Upper lobe of left lung (tissue), 6 donors: ENCODE data around the gene PKIB. TPM values are rescaled to one million over a fixed set of nuclear protein-coding genes. Genes with fewer than 3 reads are reported as not detected.
"Not testable (repeated sequence)": the region's sequence is repeated elsewhere in the genome, so short reads cannot be mapped to it uniquely, and the experiment has no call there.

Source experiments
- ATAC-seq, 2 donors: fragments of 200-7000 bp; cut with Tn5 transposase; one replicate each; pipeline ENCODE4 v1.9.1; 2022; ENCODE audit warnings: mild to moderate bottlenecking in 2 of 2, moderate library complexity in 2 of 2; ENCODE audit not compliant: low FRiP score in 2 of 2
- DNase-seq, 2 donors: peaks; one replicate each; pipeline ENCODE4 v3.0.0-alpha.2; 2019 to 2020
- H3K27ac ChIP-seq, 4 donors: fragments of 200-600 bp; sonication (generic); one replicate each; pipeline ENCODE4 v1.5.1; 2016 to 2019
- H3K27me3 ChIP-seq, 4 donors: fragments of 200-600 bp; sonication (generic); one replicate each; pipeline ENCODE4 v1.5.1; 2017 to 2019
- H3K36me3 ChIP-seq, 4 donors: fragments of 200-600 bp; sonication (generic); one replicate each; pipeline ENCODE4 v1.5.1; 2016 to 2019
- H3K4me1 ChIP-seq, 4 donors: fragments of 200-600 bp; sonication (generic); one replicate each; pipeline ENCODE4 v1.5.1; 2018 to 2019
- H3K4me3 ChIP-seq, 4 donors: fragments of 200-600 bp; sonication (generic); one replicate each; pipeline ENCODE4 v1.5.1; 2017 to 2019; ENCODE audit warnings: mild to moderate bottlenecking in 2 of 4, moderate library complexity in 1 of 4
- H3K9me3 ChIP-seq, 4 donors: fragments of 200-600 bp; sonication (generic); one replicate each; pipeline ENCODE4 v1.5.1; 2018 to 2019
- EP300 ChIP-seq, 4 donors: sonication (generic); formaldehyde crosslinking; IDR thresholded peaks; one replicate each; pipeline ENCODE4 v1.5.1; 2017; ENCODE audit warnings: antibody characterized with exemption in 4 of 4, control low read depth in 2 of 4
- POLR2A ChIP-seq, 4 donors: fragments of 450-650 bp; IDR thresholded peaks; one replicate each; pipeline ENCODE4 v1.5.1; 2016 to 2017; ENCODE audit warnings: antibody characterized with exemption in 4 of 4, mild to moderate bottlenecking in 2 of 4
- POLR2AphosphoS5 ChIP-seq, 2 donors: sonication (generic); formaldehyde crosslinking; IDR thresholded peaks; one replicate each; pipeline ENCODE4 v1.5.1; 2017; ENCODE audit warnings: antibody characterized with exemption in 2 of 2
- WGBS, 2 donors: methylation state at CpG; one replicate each; pipeline ENCODE4 v1.1.5; 2017 to 2018; 5-methylcytosine and 5-hydroxymethylcytosine counted together
- total RNA-seq, 6 donors: library from RNA; depleted of rRNA in 4 of 6; stranded (reverse); fragments of >200 nt in 4 of 6; gene quantifications; one replicate each; pipeline versions ENCODE4 v1.1.0 to v1.2.1, GENCODE V29; 2016 to 2021
- TF ChIP-seq, protein P1 (sequence below), 6 experiments: fragments of 450-650 bp in 4 of 6; fragments of 200-600 bp in 2 of 6; sonication (generic) in 2 of 6; IDR thresholded peaks; one replicate each; pipeline ENCODE4 v1.5.1; 2016 to 2019; ENCODE audit warnings: antibody characterized with exemption in 6 of 6
- donor health status: DM: no; HTN: no; CAD: no; lungs with moderate emphysema.
- donor health status: DM: no; HTN: yes; CAD: no; lungs with severe emphysema.

PKIB gene
- total RNA-seq, 6 donors from 2014 or later = 1.0 to 16.1 (median 3.5) TPM; not detected in 1

- Histone ChIP-seq H3K27ac (no peak overlapping the region), H3K36me3 (no peaks in the 10 kb centered on the region), H3K4me1 (no peaks in the 10 kb centered on the region), H3K9me3 (no peaks in the 10 kb centered on the region), H3K4me3 (no peak overlapping the region), H3K27me3 (no peaks in the 10 kb centered on the region)
- ATAC-seq (no peak), DNase-seq (no peak)
- no peak for TF ChIP-seq POLR2A (IDR thresholded peaks at IDR 0.05)
- no peak for TF ChIP-seq POLR2AphosphoS5 (IDR thresholded peaks at IDR 0.05)
- TF ChIP-seq, protein P1, sequence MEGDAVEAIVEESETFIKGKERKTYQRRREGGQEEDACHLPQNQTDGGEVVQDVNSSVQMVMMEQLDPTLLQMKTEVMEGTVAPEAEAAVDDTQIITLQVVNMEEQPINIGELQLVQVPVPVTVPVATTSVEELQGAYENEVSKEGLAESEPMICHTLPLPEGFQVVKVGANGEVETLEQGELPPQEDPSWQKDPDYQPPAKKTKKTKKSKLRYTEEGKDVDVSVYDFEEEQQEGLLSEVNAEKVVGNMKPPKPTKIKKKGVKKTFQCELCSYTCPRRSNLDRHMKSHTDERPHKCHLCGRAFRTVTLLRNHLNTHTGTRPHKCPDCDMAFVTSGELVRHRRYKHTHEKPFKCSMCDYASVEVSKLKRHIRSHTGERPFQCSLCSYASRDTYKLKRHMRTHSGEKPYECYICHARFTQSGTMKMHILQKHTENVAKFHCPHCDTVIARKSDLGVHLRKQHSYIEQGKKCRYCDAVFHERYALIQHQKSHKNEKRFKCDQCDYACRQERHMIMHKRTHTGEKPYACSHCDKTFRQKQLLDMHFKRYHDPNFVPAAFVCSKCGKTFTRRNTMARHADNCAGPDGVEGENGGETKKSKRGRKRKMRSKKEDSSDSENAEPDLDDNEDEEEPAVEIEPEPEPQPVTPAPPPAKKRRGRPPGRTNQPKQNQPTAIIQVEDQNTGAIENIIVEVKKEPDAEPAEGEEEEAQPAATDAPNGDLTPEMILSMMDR (IDR thresholded peaks at IDR 0.05) = no peak
- no peak for TF ChIP-seq EP300 (IDR thresholded peaks at IDR 0.05)
- WGBS, 2 donors = 94 to 99% methylated on average over 2 of the region's 2 CpGs
Measured at GRCh38 chr6:122740091-122740490, 129.9 kb downstream of the PKIB start.

DNA sequence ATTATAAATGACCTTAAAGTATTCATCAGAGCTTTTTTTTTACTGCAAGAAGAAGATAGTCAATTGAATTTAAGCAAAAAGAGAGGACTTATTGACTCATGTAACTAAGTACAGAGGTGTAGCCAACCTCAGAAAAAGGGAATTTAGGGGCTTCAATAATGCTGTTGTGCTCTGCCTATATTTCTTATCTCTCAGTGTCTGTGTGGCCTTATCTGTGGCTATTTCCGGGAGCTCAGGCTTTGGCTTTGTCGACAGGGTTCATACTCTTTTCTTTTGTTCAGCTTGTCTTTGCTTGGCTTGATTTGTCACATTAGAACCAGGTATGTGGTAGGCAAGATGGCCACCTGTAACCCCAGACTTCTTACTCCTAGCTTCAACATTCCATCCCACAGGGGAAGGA, 130.7 kb downstream of the PKIB start:
- Histone ChIP-seq H3K27ac (no peak overlapping the region), H3K36me3 (no peaks in the 10 kb centered on the region), H3K4me1 (peaks cover 0 to 2% (median 0%) of the 10 kb centered on the region in 4 donors), H3K27me3 (no peaks in the 10 kb centered on the region), H3K4me3 (no peak overlapping the region), H3K9me3 (no peaks in the 10 kb centered on the region)
- no peak for TF ChIP-seq POLR2AphosphoS5 (IDR thresholded peaks at IDR 0.05)
- TF ChIP-seq, protein P1 (IDR thresholded peaks at IDR 0.05) = no peak
- TF ChIP-seq POLR2A (IDR thresholded peaks at IDR 0.05) = no peak
- DNase-seq = no peak
- whole genome bisulfite sequencing, 2 donors = 81 to 93% methylated on average over 2 of the region's 2 CpGs
- ATAC-seq = no peak

GRCh38 chr6:122744247-122744646, 134.0 kb downstream of the PKIB start:
- 25 to 27% methylated on average over 8 of the region's 8 CpGs for WGBS, 2 donors
- H3K4me3 ChIP-seq, ATAC-seq, H3K27me3 ChIP-seq, H3K4me1 ChIP-seq, H3K36me3 ChIP-seq, DNase-seq, H3K9me3 ChIP-seq: not testable (repeated sequence)
- TF ChIP-seq, protein P1 (IDR thresholded peaks at IDR 0.05) = peak in 2 of 6 experiments; percentile 7 to 19
- peak overlapping the region in 1 of 4 donors; percentile 73 for H3K27ac ChIP-seq

DNA sequence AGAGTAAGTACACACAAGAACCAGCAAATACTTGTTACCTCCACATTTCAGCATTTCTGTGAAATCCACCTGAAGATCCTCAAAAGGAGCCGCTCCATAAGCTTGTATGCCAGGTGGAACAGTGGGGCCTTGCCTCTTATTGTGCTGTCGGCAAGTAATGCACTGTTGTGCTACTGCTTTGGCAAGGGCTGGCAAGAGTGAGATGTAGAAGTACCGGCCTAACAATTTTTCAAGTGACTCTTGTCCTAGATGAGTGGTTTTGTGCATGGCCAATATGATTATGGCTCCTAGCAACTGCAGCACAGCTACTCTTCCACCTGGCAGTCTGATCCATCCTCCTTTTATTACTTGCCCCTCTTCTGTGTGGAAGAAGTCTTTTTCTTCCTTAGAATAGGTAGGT, 134.7 kb downstream of the PKIB start:
- not testable (repeated sequence) for H3K27me3 ChIP-seq, H3K4me3 ChIP-seq, H3K9me3 ChIP-seq, H3K36me3 ChIP-seq, H3K4me1 ChIP-seq, ATAC-seq
- TF ChIP-seq EP300 (IDR thresholded peaks at IDR 0.05) = peak in 1 of 4 donors; percentile 31
- 73% methylated on average over 3 of the region's 3 CpGs for WGBS, 2 donors
- H3K27ac ChIP-seq = peak overlapping the region in 2 of 4 donors; percentile 44 to 73
- DNase-seq = peak in 1 of 2 donors; percentile 79

GRCh38 chr6:122746688-122747087, 136.5 kb downstream of the PKIB start:
- Histone ChIP-seq H3K27me3 (no peaks in the 10 kb centered on the region), H3K9me3 (no peaks in the 10 kb centered on the region), H3K36me3 (no peaks in the 10 kb centered on the region), H3K4me3 (no peak overlapping the region), H3K27ac (peak overlapping the region in 1 of 4 donors; percentile 39), H3K4me1 (peaks cover 0 to 5% (median 0%) of the 10 kb centered on the region in 4 donors)
- TF ChIP-seq POLR2A (IDR thresholded peaks at IDR 0.05) = no peak
- TF ChIP-seq, protein P1 (IDR thresholded peaks at IDR 0.05) = no peak
- no peak for TF ChIP-seq POLR2AphosphoS5 (IDR thresholded peaks at IDR 0.05)
- TF ChIP-seq EP300 (IDR thresholded peaks at IDR 0.05) = peak in 1 of 4 donors; percentile 39
- ATAC-seq = no peak
- DNase-seq = peak in 1 of 2 donors; percentile 68
- 78 to 80% methylated on average over 9 of the region's 9 CpGs for WGBS, 2 donors
